ENCODE results near the gene SNX11. TPM values are rescaled to one million over a fixed set of nuclear protein-coding genes. Genes with fewer than 3 reads are reported as not detected.
A peak's percentile ranks its signal among the peaks of the same experiment; 100 is the strongest.

The SNX11 gene
- total RNA-seq, 1 donor: 20.6 TPM

GRCh38 chr17:48060249-48060648 is 47.3 kb upstream of the SNX11 start:
- DNase-seq (ENCODE audit: insufficient read length, low spot score, missing footprints): no peak
- H3K27me3 ChIP-seq (ENCODE audit: insufficient read depth, low read length): no peaks in the 10 kb centered on the region
- H2AFZ ChIP-seq (ENCODE audit: low read length): no peak overlapping the region
- peaks cover 11% of the 10 kb centered on the region for H4K20me1 ChIP-seq (ENCODE audit: insufficient read depth, low read length)
- H3K9me3 ChIP-seq (ENCODE audit: low read depth, low read length): no peaks in the 10 kb centered on the region
- no peak overlapping the region for H3K4me3 ChIP-seq (ENCODE audit: insufficient read depth, low read length)
- no peak overlapping the region for H3K4me2 ChIP-seq (ENCODE audit: insufficient read depth, low read length)
- no peak for TF ChIP-seq CTCF (IDR thresholded peaks at IDR 0.05; ENCODE audit: extremely low read depth, low read depth, low read length)
- H3K79me2 ChIP-seq (ENCODE audit: insufficient read depth, low read length): peaks cover 67% of the 10 kb centered on the region
- peaks cover 19% of the 10 kb centered on the region for H3K4me1 ChIP-seq (ENCODE audit: insufficient read depth, low read length)
- peaks cover 75% of the 10 kb centered on the region for H3K36me3 ChIP-seq (ENCODE audit: insufficient read depth, low read length)
- peak overlapping the region; percentile 46 for H3K27ac ChIP-seq (ENCODE audit: low read depth, low read length)

- Histone ChIP-seq H3K4me2 (ENCODE audit: insufficient read depth, low read length) (no peak overlapping the region), H3K4me1 (ENCODE audit: insufficient read depth, low read length) (peaks cover 15% of the 10 kb centered on the region), H2AFZ (ENCODE audit: low read length) (no peak overlapping the region), H3K4me3 (ENCODE audit: insufficient read depth, low read length) (no peak overlapping the region), H3K79me2 (ENCODE audit: insufficient read depth, low read length) (peaks cover 53% of the 10 kb centered on the region), H3K27ac (ENCODE audit: low read depth, low read length) (no peak overlapping the region), H3K27me3 (ENCODE audit: insufficient read depth, low read length) (no peaks in the 10 kb centered on the region), H4K20me1 (ENCODE audit: insufficient read depth, low read length) (no peaks in the 10 kb centered on the region), H3K9me3 (ENCODE audit: low read depth, low read length) (no peaks in the 10 kb centered on the region), H3K36me3 (ENCODE audit: insufficient read depth, low read length) (peaks cover 64% of the 10 kb centered on the region)
- no peak for TF ChIP-seq CTCF (IDR thresholded peaks at IDR 0.05; ENCODE audit: extremely low read depth, low read depth, low read length)
- no peak for DNase-seq (ENCODE audit: insufficient read length, low spot score, missing footprints)
Measured at GRCh38 chr17:48062273-48062672, 45.3 kb upstream of the SNX11 start.

- Histone ChIP-seq H4K20me1 (ENCODE audit: insufficient read depth, low read length) (no peaks in the 10 kb centered on the region), H3K36me3 (ENCODE audit: insufficient read depth, low read length) (peaks cover 49% of the 10 kb centered on the region), H3K4me2 (ENCODE audit: insufficient read depth, low read length) (no peak overlapping the region), H3K27me3 (ENCODE audit: insufficient read depth, low read length) (no peaks in the 10 kb centered on the region), H3K4me1 (ENCODE audit: insufficient read depth, low read length) (peaks cover 34% of the 10 kb centered on the region), H3K27ac (ENCODE audit: low read depth, low read length) (peak overlapping the region; percentile 3), H3K79me2 (ENCODE audit: insufficient read depth, low read length) (peaks cover 35% of the 10 kb centered on the region), H3K4me3 (ENCODE audit: insufficient read depth, low read length) (no peak overlapping the region), H3K9me3 (ENCODE audit: low read depth, low read length) (no peaks in the 10 kb centered on the region), H2AFZ (ENCODE audit: low read length) (no peak overlapping the region)
- DNase-seq (ENCODE audit: insufficient read length, low spot score, missing footprints): no peak
- no peak for TF ChIP-seq CTCF (IDR thresholded peaks at IDR 0.05; ENCODE audit: extremely low read depth, low read depth, low read length)
Measured at GRCh38 chr17:48064638-48065037, 42.9 kb upstream of the SNX11 start.

- H3K4me1 ChIP-seq (ENCODE audit: insufficient read depth, low read length): peaks cover 26% of the 10 kb centered on the region
- H2AFZ ChIP-seq (ENCODE audit: low read length): no peak overlapping the region
- DNase-seq (ENCODE audit: insufficient read length, low spot score, missing footprints): no peak
- peaks cover 25% of the 10 kb centered on the region for H3K79me2 ChIP-seq (ENCODE audit: insufficient read depth, low read length)
- H4K20me1 ChIP-seq (ENCODE audit: insufficient read depth, low read length): no peaks in the 10 kb centered on the region
- H3K36me3 ChIP-seq (ENCODE audit: insufficient read depth, low read length): peaks cover 49% of the 10 kb centered on the region
- TF ChIP-seq CTCF (IDR thresholded peaks at IDR 0.05; ENCODE audit: extremely low read depth, low read depth, low read length): no peak
- H3K27me3 ChIP-seq (ENCODE audit: insufficient read depth, low read length): no peaks in the 10 kb centered on the region
- H3K9me3 ChIP-seq (ENCODE audit: low read depth, low read length): no peaks in the 10 kb centered on the region
- no peak overlapping the region for H3K4me3 ChIP-seq (ENCODE audit: insufficient read depth, low read length)
- H3K4me2 ChIP-seq (ENCODE audit: insufficient read depth, low read length): no peak overlapping the region
- H3K27ac ChIP-seq (ENCODE audit: low read depth, low read length): no peak overlapping the region
Measured at GRCh38 chr17:48066192-48066591, 41.4 kb upstream of the SNX11 start.

Data from osteoblast (primary cell).